Liver (tissue), 3 donors: ENCODE results near the gene WDFY3.

Experiments
- ATF3 ChIP-seq: IDR thresholded peaks from 2 replicates; pipeline ENCODE4 v1.6.1; 2016; ENCODE audit warnings: antibody characterized with exemption
- CTCF ChIP-seq: fragments of 150-350 bp; IDR thresholded peaks from 2 replicates; pipeline ENCODE4 v1.5.1; 2017; ENCODE audit warnings: improper control_type of control experiment, low read depth, low read length; ENCODE audit not compliant: missing input control
- EGR1 ChIP-seq, 2 donors: IDR thresholded peaks; 2 replicates each; pipeline ENCODE4 v1.6.1; 2016 to 2018; ENCODE audit warnings: antibody characterized with exemption in 2 of 2, low read depth in 2 of 2
- HNF4G ChIP-seq: IDR thresholded peaks from 2 replicates; pipeline ENCODE4 v1.6.1; 2016; ENCODE audit warnings: antibody characterized with exemption
- JUND ChIP-seq, 2 donors: IDR thresholded peaks; 2 replicates each; pipeline ENCODE4 v1.6.1; 2016; ENCODE audit warnings: antibody characterized with exemption in 2 of 2
- MAX ChIP-seq: IDR thresholded peaks from 2 replicates; pipeline ENCODE4 v1.6.1; 2016; ENCODE audit warnings: antibody characterized with exemption
- RAD21 ChIP-seq, 2 donors: IDR thresholded peaks; 2 replicates each; pipeline ENCODE4 v1.6.1; 2016; ENCODE audit warnings: antibody characterized with exemption in 2 of 2, mild to moderate bottlenecking in 2 of 2
- SP1 ChIP-seq: IDR thresholded peaks from 2 replicates; pipeline ENCODE4 v1.6.1; 2018; ENCODE audit warnings: antibody characterized with exemption, mild to moderate bottlenecking
- TAF1 ChIP-seq: conservative IDR thresholded peaks from 2 replicates; pipeline ENCODE4 v1.6.1; 2016; ENCODE audit warnings: antibody characterized with exemption, mild to moderate bottlenecking
- YY1 ChIP-seq: IDR thresholded peaks from 2 replicates; pipeline ENCODE4 v1.6.1; 2016; ENCODE audit warnings: antibody characterized with exemption, mild to moderate bottlenecking
- TF ChIP-seq, protein P1 (sequence below): IDR thresholded peaks from 2 replicates; pipeline ENCODE4 v1.6.1; 2016; ENCODE audit warnings: antibody characterized with exemption, mild to moderate bottlenecking
- TF ChIP-seq, protein P2 (sequence below): IDR thresholded peaks from 2 replicates; pipeline ENCODE4 v1.6.1; 2016; ENCODE audit warnings: antibody characterized with exemption
- donor health status: healthy.
- donor health status: healthy.

DNA sequence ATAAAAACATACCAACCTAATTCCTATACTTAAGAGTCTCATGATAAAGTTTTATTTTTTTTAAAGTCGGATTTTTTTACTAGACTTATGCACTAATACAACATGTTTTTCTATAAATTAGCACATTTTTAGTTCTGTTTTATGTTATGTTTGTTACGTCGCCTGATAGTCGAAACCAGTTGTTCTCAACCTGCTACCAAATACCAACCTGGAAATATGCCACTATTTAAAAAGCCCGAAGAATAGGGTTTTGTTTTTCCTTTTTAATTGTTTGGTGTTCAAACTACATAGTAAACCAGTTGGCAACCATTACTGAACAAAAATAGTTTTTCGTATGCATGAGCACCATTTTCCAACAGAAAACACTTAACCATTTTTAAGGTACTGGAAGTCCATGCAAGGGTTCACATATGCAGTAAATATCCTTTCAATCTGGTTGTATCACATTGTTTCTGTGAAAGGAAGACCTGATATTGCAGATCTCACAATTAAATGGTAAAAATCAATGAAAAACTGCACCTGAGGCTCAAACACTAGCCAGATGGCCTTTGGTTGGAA is 1.4 kb downstream of the WDFY3 start:
- TF ChIP-seq CTCF (no peak), SP1 (no peak), HNF4G (no peak), JUND (IDR thresholded peaks at IDR 0.05) (no peak), TAF1 (no peak), MAX (no peak), RAD21 (IDR thresholded peaks at IDR 0.05) (no peak), EGR1 (IDR thresholded peaks at IDR 0.05; ENCODE audit: low read depth in 2 of 2) (no peak), YY1 (no peak), ATF3 (no peak)
- TF ChIP-seq, protein P1, sequence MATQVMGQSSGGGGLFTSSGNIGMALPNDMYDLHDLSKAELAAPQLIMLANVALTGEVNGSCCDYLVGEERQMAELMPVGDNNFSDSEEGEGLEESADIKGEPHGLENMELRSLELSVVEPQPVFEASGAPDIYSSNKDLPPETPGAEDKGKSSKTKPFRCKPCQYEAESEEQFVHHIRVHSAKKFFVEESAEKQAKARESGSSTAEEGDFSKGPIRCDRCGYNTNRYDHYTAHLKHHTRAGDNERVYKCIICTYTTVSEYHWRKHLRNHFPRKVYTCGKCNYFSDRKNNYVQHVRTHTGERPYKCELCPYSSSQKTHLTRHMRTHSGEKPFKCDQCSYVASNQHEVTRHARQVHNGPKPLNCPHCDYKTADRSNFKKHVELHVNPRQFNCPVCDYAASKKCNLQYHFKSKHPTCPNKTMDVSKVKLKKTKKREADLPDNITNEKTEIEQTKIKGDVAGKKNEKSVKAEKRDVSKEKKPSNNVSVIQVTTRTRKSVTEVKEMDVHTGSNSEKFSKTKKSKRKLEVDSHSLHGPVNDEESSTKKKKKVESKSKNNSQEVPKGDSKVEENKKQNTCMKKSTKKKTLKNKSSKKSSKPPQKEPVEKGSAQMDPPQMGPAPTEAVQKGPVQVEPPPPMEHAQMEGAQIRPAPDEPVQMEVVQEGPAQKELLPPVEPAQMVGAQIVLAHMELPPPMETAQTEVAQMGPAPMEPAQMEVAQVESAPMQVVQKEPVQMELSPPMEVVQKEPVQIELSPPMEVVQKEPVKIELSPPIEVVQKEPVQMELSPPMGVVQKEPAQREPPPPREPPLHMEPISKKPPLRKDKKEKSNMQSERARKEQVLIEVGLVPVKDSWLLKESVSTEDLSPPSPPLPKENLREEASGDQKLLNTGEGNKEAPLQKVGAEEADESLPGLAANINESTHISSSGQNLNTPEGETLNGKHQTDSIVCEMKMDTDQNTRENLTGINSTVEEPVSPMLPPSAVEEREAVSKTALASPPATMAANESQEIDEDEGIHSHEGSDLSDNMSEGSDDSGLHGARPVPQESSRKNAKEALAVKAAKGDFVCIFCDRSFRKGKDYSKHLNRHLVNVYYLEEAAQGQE = no peak
- TF ChIP-seq, protein P2, sequence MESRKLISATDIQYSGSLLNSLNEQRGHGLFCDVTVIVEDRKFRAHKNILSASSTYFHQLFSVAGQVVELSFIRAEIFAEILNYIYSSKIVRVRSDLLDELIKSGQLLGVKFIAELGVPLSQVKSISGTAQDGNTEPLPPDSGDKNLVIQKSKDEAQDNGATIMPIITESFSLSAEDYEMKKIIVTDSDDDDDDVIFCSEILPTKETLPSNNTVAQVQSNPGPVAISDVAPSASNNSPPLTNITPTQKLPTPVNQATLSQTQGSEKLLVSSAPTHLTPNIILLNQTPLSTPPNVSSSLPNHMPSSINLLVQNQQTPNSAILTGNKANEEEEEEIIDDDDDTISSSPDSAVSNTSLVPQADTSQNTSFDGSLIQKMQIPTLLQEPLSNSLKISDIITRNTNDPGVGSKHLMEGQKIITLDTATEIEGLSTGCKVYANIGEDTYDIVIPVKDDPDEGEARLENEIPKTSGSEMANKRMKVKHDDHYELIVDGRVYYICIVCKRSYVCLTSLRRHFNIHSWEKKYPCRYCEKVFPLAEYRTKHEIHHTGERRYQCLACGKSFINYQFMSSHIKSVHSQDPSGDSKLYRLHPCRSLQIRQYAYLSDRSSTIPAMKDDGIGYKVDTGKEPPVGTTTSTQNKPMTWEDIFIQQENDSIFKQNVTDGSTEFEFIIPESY = no peak
